Femur (tissue), 1 donor: ENCODE data around the gene SEC61A1.

Experiments used
- DNase-seq: peaks from one replicate; pipeline ENCODE4 v3.0.0-alpha.2; 2017

The SEC61A1 gene

DNA sequence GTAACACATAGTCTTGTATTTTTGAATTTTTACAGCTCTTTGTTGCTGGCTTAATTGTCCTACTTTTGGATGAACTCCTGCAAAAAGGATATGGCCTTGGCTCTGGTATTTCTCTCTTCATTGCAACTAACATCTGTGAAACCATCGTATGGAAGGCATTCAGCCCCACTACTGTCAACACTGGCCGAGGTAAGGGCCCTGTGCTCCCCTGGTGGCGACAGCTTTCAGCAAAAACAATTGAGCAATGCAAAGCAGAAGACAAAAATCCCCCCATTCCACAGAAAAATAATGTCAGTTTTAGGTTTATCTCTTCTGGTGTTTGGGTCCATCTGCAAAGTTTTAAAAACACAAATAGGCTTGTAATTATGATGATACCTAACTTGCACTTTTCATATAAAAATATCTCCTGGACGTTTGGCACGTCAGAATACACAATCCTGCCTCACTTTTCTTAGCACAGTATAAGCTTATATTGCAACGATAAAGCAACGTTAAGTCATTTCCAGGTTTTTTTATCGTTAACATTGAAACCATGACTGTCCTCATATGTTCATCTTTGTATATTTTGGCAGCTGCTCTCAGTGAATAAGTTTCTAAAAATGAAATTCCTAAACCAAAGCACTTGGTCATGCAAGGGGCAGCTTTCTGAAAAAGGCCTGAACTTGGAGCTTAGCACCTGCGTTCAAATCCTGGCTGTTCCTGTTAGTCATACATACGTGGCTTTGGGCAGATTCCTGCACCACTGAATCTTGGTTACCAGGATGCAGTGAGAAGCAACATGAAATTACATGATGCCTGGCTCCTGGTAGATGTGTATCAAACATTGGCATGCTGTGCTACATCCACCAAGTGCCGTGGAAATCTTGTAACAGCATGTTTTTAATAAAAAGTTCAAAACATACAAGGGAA, 8.5 kb downstream of the SEC61A1 start:
- no peak for DNase-seq

DNA sequence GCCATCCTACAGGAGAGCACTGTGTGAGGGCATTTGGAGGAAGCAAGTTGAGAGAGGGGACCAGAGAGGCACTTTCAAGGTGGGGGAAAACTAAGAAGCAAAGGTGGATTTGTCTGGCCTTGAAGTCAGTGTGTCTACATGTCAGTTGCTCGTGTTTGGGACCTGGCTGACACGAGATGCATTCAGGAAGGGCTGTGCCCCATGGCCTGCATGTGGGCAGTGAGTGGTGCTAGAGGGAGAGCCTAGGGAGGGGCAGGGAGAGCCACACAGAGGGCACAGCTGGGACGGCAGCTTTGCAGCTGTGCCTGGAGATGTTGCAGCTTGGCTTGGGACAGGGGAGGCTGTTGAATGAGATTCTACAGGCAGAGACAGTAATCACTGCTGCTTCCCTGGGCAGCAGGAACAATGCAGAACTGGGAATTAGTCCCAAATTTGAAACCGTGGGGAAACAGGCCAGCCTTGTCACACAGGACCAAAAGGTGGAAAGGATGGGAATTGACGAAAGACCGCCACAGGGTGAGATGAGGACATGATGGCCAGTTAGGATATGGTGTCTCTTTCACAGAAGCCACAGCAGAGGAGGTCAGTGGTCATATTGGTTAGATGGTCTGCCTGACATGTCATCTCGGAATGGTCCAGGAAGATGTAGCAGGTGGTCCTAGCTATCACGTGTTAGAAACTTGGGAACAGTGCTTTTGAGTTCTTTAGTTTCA, 10.0 kb downstream of the SEC61A1 start:
- DNase-seq: no peak

DNA sequence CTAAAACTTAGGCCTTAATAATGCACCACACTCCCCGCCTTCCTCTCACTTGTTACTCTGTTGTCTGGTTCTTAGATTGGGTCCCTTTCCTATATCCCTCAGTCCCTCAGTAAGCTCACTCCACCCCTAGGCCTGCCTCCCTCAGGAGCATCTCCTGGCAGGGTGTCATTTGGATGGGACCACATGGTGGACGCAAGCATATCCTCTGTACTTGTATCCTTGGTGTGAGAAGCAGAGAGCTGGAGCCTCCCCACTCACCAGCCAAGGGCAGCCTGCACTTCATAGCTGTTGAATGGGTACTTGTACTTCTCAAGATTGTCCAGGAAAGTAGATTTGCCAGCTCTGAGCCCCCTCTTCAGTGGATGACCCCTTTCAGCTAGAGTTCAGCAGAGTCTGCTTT, 11.6 kb downstream of the SEC61A1 start:
- no peak for DNase-seq

DNA sequence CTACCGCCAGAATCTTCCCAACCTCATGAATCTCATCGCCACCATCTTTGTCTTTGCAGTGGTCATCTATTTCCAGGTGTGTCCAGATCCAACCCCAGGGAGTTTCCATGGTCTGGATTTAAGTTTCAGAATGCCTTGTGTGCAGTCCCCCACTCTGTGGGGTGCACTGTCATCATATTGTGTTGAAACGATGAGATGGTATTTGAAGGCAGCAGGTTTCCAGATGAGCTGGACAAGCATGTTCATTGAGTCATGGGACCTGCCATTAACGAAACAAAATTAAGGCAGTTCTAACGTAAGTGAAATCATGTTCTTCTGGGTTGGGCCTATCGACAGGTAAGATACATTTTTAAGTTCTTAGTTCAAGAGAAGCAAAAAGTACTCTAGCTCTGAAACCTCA, 12.7 kb downstream of the SEC61A1 start:
- DNase-seq: no peak

DNA sequence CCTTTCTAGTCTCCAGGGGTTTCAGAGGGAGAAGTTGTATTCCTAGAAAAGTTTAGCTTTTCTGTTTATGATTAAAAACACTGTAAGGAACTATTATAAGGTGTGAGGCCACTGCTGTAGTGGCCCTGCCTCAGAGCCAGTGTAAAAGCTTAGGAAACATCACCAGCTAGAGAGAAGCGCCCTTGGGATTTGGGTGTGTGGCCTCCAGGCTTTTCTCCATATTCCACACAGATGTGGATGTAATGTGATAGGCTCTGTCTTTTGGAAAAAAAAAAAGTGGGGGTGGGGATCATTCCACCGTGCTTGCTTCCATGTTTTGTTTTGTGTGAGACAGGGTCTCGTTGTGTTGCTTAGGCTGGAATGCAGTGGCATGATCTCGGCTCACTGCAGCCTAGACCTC, 13.9 kb downstream of the SEC61A1 start:
- DNase-seq: no peak

DNA sequence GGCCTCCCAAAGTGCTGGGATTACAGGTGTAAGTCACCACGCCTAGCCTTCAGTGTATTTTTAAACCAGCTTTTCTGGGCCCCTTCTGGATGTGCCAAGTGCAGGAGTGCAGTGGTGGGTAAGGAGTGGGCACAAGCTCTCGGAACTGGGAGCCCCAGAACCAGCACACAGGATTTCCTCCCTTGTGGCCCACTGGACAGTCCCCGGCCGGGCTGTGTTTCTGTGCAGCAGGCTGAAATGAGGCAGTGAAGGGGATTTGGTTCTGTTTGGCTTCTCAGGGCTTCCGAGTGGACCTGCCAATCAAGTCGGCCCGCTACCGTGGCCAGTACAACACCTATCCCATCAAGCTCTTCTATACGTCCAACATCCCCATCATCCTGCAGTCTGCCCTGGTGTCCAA, 14.4 kb downstream of the SEC61A1 start:
- DNase-seq: no peak

DNA sequence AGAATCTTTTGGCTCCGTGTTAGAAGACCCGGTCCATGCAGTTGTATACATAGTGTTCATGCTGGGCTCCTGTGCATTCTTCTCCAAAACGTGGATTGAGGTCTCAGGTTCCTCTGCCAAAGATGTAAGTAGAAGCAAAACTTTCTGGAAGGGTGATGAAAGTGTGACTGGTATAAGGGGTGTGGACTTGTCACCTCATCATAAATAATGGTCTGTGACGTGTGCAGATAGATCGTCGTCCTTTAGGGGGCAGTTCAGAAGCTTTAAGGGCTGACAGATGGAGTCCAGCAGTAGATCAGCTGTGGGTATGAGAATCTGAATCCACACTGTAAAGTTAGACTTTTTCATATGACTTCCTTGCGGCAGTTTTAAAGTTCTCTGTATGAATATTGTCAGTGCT, 15.3 kb downstream of the SEC61A1 start:
- DNase-seq: no peak

DNA sequence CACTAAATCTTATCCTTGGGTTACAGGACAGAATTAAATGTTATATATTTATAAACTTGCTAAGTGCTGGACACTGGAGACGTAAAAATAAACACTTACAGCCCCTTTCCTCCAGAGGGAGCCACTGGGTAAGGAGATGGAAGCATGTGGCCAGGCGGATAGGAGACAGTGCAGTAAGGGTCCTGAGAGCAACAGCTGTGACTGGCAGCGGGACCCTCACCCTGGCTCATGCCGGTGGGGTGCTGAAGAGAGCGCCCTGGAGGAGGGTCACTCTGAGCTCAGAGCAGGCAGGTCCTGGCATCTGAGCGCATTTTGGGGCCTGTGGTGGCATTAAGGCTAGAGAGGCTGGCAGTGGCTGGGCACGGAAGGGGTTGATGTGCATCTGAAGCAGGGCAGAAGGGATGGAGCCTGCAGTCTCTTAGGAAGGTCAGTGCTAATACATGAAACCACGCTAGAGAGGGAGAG, 16.0 kb downstream of the SEC61A1 start:
- DNase-seq: no peak

DNA sequence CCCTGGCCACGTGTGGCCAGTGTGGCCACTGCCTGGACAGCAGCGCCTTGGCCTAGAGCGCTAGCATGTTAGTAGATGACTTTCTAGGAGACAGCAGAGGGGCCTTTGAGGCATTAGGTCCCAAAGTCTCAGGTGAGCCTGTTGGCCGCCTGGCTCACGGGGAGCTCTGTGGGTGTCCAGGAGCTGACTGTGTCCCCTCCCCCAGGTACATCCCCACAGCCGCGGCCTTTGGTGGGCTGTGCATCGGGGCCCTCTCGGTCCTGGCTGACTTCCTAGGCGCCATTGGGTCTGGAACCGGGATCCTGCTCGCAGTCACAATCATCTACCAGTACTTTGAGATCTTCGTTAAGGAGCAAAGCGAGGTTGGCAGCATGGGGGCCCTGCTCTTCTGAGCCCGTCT, 17.0 kb downstream of the SEC61A1 start:
- no peak for DNase-seq

DNA sequence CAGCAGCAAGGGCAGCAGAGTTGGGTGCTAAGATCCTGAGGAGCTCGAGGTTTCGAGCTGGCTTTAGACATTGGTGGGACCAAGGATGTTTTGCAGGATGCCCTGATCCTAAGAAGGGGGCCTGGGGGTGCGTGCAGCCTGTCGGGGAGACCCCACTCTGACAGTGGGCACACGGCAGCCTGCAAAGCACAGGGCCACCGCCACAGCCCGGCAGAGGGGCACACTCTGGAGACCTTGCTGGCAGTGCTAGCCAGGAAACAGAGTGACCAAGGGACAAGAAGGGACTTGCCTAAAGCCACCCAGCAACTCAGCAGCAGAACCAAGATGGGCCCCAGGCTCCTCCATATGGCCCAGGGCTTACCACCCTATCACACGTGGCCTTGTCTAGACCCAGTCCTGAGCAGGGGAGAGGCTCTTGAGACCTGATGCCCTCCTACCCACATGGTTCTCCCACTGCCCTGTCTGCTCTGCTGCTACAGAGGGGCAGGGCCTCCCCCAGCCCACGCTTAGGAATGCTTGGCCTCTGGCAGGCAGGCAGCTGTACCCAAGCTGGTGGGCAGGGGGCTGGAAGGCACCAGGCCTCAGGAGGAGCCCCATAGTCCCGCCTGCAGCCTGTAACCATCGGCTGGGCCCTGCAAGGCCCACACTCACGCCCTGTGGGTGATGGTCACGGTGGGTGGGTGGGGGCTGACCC, 18.8 kb downstream of the SEC61A1 start:
- DNase-seq: no peak

DNA sequence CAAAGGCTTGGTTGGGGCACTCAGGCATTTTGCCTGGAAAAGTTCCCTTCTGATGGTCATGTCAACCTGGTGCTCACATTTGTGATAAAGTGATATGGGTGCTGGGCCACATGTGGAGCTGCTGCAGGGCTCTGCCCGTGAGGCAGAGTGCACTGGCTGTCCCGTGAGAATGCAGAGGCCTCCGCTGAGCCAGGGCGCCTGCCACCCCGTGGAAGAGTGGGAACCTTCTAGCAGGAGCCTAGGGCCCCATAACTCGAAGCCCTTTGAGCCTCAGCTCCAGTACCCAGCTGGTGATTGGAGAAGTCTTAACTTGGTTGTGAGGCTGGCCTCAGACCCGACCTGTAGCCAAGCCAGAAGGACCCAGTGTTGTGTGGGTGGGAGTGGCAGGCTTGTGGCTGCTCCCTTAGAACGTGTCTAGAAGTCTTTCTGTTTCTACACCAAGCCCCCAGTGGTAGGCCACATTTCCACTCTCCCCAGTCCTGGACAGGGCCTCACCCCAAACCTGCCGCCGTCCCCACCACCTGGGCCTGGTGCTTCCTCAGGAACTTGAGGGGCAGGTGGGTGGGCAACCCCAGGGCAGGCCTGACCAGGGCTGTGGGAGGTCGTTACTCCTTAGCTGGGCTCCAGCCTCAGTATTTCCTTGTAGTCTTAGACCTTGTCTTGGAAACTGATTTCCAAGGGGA, 19.7 kb downstream of the SEC61A1 start:
- DNase-seq: no peak

DNA sequence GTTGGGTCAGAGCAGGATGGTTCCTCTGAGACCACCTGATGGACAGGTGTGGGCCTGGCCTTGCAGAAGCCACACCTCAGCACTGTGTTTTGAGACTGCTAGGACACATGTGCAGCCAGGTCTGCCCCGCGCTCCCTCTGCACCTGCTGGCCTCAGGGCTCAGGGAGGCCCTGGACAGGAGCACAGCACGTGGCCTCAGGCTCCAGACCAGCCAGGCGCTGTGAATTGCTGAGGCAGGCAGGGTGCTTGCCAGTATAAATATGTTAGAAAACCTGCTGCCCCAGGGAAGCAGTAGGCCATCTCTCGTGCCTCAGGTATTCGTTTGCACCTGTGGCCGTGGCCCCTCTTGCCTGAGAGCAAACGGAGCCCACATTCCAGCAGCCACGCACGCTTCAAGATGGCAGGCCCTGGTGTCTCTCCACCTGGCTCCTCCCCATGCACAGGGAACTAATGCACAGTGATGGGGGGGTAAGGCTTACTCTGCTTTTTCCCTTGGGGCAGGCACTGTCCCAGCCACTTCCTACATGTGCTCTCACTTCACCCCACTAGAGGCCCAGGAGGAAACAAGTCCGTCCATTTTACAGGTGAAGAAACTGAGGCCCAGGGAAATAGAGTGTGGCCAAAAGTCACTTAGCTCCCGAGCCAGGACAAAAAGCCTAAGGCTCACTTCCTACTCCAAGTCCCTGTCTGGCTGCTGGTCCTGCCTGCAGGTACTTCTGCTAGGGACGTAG, 20.4 kb downstream of the SEC61A1 start:
- DNase-seq: no peak

DNA sequence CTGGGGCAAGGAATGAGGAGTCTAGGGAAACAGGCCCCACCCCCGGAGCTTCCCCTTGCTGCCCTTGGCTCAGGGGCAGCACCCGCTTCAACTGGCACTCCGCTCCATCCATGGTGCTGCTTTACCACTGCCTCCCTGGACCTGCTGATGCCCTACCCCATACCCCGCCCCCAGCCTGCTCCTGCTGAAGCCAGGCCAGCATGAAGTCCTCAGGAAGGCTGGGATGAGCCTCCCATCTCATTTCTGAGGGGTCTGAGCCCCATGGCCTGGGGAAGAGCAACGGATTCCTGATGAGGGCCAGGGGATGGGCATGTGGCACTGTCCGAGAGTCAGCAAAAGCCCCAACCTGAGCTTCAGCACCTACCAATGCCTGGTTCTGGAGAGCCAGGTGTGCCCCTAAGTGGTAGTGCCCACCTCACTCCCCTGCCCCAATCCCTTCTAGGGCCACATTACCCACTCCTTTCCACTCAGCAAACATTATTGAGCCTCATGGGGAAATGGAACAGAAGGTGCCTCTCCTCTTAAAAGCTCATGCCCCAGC, 21.0 kb downstream of the SEC61A1 start:
- no peak for DNase-seq

DNA sequence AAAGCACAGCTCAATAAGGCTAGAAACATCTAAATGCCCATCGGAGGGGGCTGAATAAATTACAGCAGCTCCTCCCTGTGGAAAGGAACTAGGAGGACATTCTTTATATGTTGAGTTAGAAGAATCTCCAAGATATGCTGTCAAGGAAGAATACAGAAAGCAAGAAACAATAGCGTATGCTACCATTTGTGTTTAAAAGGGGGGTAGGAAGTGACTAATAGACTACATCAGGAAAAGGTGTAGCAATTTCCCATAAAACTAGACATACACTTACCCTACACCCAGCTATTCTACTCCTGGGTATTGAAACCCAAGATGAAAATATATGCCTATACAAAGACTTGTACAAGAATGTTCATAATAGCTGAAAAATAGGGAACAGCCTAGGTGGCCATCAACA, 21.6 kb downstream of the SEC61A1 start:
- DNase-seq: no peak

DNA sequence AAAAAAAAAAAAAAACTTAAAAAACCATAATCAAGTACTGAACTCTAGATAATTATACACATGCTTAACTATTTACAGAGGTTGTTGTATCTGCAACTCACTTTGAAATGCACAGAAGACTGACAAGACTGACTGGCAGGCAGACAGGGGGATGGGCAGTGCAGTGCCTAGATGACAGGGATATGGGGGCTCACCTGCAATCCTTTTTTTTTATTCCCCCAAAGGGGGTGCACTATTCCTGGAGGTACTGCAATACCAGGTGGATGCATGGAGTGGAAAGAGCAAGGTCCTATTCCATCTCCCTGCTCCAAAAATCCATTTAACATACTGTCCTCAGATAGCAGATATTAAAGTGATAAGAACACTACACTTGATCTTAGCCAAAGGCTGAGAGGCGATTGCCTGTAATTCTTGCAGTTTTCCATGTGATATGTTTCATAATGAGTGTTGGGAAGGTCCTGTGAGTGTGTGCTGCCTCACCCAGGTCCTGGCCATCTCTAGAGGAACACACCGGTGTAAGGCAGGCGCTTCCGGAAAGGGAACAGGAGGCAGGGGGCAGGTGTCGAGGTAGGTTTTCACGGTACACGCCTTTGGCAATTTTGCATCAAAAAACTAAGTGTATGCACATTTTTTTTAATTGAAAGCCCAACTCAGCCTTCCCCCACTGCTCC, 22.7 kb downstream of the SEC61A1 start:
- DNase-seq: no peak

DNA sequence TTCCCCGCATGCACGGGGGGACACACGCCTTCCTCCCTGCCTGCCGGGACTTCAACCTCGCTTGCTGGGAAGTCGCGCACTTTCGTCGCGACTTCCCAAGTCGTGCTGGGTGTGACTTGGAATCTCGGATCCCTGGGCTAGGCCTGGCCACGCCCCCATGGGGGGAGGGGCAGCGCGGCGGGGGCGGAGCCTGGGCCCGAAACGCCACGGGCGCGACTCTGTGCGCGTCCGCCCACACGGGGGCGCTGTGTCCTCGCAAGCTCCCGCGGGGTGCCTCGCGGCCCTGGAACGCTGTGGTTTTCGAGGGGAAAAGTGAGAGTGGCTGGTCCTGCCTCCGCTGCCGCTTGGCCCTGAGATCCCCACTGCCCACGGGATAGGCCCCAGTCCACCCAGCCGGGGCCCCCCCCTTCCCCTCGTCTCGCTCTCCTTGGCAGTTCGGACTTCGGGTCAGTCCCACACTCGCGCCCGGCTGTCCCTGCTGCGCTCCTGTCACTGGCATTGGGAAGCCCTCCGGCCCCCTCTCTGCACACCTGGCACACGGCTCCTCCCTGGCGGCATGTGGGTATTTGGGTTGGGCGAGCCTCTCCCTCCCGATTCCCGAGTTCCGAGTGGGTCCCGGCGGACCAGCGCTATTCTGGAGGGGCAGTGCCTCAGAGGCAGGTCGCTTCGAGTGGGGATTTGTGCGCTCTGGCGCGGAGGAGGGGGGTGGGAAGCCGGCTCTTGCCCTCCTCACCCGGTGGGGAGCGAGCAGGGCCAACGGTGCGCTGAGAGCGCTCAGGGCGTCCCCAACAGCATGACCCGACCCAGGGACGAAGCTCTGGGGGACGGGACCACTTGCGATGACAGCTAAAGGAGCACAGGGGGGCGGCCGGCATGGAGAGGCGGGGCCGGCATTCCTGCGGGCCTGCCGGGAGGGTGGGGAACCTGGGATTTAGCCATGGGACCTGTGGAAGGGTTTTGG, 23.6 kb downstream of the SEC61A1 start:
- DNase-seq: peak; percentile 92

DNA sequence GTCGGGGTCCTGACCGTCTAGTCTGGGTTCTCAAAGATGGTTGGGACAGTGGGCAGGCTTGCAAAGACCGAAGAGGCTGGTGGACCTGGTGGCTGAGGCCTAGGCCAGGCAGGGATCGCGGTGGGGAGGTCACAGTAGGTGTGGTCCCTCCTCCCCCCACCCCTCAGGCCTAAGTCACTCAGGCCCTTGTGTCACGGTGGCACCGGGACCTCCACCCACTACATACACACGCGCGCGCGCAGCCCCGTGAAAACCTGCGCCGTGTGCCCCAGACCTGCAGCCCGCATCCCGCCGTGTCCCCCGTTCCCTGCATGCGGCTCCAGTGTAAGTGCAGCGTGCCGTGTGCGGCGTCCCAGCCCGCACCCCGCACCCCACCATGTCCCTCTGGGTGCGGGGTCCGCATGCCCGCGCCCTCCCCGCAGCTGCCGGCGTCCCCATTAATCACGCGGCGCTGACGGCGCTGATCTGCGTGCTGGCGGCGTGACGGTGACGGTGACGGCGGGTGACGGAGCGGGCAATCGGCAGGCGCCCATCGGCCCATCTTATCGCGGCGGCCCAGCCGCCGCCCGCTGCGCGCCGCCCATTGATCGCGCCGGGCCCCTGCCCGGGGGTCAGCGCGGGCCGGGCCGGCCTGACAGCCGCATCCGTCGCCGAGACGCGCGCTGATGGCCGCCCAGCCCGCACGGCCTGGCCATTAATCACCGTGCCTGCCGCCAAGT, 24.4 kb downstream of the SEC61A1 start:
- no peak for DNase-seq

DNA sequence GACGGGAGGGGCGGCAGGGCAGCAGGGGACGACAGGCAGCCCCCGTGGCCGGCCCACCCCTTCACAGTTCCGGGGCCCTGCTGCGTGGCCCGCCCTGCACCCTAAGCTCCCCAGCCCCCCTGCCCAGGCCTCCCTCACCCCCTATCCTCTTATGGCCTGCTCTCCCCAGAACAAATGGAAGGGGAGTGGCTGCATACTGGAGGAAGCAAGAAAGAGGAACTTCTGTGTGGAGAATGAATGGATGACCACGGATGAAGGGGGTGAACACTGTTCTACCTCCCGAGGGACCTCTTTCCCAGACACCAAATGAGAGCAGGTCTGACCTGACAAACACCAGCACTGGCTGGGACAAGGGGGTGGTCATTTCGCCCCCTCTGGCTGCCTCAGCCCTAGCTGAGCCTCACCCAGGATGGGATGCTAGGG, 25.0 kb downstream of the SEC61A1 start:
- no peak for DNase-seq

DNA sequence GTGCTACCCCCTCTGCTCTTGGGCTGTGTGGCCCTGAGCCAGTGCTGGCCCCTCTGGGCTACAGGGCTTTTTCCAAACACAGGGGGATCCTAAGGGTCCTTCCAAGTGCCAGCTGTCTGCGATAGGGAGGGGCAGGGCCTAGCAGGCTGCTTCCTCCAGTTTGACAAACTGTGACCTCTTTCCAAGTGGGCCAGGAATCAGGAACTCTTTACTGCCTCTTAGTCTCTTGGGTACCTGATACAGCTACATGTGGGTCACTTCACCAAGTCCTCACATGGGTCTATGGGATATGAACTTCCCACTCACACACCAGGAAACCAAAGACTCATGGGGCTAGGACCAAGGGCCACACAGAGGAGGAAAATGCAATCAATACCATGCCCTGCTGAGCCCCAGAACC, 25.4 kb downstream of the SEC61A1 start:
- no peak for DNase-seq
